HG03342 (cell line): ENCODE data around the gene POP4.

Source experiments
- ATAC-seq: cut with Tn5 transposase; IDR thresholded peaks from one replicate; pipeline ENCODE4 v1.9.1; 2021; ENCODE audit warnings: mild to moderate bottlenecking, moderate library complexity; ENCODE audit not compliant: unreplicated experiment

POP4 gene

DNA sequence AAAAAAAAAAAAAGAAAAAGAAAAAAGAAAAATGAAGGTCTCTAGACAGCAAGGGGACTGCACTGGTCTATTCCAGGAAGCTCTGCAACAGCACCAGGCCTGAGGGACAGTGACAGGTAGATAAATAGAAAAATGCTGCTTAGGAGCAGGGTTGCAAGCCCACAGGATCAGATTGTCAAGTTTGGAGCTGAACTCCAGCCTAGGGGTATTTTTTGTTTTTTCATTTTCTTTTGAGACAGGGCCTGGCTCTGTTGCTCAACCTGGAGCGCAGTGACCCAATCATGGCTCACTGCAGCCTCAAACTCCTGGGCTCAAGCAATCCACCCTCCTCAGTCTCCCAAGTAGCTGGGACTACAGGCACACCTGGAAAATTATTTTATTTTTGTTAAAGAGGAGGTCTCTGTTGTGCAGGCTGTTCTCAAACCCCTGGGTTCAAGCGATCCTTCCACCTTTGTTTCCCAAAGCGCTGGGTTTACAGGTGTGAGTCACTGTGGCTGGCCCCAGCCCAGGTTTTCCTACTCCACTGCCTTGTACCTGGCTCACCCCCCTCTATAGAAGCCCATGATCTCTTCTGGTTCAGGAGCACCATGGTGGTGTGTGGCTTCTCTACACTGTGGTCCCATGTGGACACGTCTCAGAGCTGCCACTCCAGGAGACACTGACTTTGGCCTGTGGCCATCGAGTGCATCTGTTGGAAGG lies 23.9 kb downstream of the POP4 start:
- no peak for ATAC-seq

DNA sequence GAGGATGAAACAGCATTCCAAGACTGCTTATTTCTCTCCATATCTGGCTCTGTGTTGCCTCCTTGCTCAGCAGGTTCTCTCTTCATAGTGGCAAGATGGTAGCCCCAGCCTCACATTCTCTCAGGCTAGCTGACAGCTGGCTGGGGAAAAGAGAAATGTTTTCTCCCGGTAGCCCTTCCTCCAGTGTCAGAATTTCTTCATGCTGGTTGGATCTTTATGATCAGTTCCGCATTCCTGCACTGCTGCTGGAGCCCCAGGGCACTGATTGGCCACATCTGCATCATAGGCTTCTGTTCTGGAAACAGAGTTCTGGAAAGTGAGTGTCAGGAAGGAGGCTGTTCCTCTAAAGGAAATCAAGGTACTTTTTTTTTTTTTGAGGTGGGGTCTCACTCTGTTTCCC lies 24.6 kb downstream of the POP4 start:
- no peak for ATAC-seq

DNA sequence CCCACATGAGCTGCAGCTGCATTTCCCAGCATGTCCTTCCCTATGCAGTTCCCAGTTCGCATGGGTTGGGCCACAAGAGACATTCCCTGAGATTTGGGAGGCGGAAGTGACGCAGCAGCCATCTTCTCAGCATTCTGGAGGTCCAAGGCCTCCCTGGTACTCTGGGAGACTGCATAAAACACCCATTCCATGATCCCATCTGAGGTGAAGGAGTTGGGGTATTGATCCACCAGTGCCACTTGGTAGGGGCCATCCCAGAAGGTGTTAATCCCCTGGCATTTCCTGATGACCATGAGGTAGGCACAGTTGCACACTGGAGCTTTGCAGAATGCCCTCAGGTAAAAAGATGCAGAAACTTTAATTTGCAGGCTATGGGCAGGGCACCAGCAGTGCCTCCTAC lies 25.4 kb downstream of the POP4 start:
- no peak for ATAC-seq

DNA sequence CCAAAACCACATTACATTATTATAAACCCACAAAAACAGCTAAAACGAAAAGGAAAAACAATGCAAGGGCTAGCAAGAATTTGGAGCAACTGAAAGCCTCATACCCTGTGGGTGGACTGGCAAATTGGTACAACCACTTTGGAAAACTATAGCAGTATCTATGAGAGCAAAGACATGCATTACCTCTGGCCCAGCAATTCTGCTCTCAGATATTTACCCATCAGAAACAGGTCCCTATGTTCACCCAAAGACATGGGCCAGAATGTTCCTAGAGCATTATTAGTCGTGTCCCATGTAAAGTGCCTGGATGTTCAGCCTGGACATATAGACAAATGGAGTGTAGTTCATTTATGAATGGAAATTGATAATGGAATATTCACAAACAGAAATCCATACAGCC lies 27.9 kb downstream of the POP4 start:
- no peak for ATAC-seq

DNA sequence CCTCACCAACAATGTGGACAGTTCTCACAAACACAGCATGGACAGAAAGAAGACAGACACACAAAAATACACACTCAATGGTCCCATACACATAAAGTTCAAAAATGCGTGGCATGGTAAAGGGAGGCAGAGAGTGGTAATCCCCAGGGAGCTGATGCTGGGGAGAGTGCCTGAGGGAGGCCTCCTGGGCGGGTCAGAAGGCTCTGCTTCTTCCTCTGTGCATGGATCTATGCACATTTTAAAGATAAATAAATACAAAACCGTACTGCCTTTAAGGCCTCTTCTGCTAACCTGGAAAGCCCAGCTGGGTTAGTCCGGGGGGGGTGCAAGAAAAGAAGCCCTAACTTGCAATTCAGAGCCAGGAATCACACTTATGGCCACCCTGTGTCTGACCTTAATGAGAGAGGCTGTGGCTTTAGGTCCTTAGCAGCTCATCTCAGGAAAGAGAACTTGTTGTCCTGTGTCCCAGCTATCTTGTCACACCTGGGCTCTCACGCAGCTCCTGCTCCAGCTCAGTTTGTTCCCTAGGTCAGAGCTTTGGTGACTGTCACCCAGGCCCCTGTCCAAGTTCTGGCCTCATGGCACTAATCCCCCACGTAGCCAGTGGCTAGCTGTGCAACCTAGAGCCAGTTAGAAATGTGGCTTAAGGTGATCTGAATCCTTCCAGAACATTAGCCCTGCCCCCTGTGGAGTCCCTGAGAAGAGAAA lies 28.5 kb downstream of the POP4 start:
- no peak for ATAC-seq

DNA sequence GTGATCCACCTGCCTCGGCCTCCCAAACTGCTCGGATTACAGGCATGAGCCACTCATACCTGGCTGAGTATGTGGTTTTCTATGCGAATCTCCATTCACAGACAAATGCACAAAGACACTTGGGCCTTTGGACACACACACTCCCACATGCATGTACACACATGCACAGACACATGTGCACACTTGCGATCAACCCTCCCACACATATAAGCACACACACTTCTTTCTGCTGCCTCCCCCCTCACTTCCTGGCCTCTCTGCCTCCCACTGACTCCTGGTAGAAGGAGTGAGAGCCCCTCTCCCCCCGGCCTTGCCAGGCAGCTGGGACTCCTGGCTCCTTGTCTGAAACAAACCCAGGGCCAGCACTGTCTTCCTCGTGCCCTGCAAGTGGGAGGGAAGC lies 29.9 kb downstream of the POP4 start:
- ATAC-seq, result no peak

DNA sequence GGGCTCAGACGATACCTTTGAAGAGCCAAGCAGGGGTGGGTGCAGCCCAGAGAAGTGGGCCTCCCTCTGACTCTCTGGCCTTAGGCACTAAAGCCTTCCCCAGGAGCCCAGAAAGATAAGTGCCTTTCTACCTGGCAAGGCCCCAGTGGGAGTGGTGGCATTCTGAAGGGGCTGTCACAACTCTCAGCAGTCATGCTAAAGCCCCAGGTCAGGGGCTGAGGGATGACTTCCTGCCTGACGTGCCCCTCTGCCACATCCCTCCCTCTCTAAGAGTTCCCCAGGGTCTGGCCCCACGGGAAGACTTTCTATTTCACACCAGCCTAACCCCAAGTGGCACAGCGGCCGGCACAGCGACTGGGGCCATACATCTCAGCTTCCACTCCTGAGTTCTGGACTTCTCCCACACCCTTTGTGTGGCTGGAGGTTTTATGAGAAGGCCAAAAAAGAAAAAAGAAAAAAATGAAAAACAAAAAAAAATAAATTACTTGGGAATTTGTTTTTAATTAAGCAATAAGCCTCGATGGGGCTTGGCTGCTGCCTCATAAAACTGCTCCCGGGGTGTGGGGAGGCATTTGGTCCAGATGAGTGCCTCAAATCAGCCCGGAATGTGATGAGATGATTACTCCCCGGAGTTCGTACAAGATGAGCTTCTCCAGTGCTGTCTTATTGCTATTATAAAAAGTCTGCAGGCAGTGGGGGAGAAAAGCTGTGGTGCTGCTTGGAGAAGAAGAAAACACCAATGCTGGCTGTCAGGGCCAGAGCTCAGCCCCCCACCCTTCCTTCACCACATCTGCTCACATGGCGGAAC lies 30.7 kb downstream of the POP4 start:
- ATAC-seq, result no peak

DNA sequence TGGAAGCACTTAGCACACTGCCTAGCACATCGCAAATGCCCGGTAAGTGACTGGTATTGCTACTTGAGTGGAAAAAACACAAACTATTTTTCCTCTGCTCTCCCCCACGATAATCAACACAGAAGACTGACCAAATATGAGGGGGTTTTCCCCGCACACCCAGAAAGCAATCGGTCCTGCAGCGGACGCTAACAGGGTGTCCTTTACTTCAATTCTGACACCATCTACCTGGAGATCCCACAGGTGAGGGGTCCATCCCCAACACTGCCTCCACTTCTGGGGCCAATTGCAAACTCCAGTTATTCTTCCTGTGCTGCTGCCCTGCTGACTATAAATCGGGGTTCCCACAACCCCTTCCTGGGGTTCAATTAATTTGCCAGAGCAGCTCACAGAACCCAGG lies 33.0 kb downstream of the POP4 start:
- ATAC-seq, result no peak

DNA sequence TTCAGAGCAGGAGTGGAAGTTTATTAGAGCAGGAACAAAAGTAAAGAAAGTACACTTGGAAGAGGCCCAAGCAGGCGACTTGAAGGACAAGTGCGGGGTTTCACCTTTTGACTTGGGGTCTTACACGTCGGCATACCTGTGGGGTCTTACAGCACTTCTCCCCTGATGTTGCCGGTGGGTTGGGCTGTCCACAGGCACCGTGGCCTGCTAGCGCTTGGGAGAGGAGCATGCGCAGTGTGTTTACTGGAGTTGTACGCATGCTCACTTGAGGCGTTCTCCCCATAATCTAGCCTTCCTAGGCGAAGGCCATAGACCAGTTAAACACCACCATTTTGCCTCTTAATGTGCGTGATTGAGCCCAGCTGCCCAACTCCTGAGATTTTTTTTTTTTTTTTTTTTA lies 34.1 kb downstream of the POP4 start:
- no peak for ATAC-seq

DNA sequence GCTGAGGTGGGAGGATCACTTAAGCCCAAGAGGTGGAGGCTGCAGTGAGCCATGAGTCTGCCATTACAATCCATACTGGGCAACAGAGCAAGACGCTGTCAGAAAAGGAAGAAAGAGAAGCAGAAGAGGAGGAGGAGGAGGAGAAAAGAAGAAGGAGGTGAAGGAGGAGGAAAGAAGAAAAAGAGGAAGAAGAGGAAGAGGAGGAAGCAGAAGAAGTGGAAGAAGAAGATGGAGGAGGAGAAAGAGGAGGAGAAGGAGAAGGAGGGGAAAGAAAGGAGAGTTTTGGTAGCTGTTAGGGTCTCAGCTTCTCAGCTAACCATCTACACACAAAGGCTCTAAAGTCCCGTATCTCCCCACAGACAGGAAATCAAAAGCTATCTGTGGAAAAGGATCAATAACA lies 35.5 kb downstream of the POP4 start:
- ATAC-seq, result no peak

DNA sequence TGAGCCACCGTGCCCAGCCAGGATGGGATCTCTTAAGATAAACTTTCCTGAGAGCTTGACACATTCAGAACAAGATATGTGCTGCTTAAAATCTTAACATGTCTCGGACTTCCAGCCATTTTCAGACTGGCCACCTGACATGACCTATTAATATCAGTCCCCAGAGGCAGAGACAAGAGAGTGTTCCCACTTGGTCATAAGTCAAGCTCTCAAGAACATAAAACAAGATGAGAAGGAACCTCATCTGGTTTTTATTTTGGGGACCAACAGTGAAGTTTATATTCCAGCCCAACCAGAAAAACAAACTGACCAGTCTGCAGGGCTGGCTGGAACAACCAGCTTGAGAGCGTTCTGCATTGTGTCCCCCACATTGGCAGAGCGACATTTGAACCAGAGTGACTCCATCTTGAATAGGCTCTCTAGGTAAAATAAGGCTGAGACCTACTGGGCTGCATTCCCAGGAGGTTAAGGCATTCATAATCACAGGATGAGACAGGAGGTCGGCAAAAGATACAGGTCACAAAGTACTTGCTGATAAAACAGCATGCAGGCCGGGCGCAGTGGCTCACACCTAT lies 37.4 kb downstream of the POP4 start:
- ATAC-seq, result no peak

DNA sequence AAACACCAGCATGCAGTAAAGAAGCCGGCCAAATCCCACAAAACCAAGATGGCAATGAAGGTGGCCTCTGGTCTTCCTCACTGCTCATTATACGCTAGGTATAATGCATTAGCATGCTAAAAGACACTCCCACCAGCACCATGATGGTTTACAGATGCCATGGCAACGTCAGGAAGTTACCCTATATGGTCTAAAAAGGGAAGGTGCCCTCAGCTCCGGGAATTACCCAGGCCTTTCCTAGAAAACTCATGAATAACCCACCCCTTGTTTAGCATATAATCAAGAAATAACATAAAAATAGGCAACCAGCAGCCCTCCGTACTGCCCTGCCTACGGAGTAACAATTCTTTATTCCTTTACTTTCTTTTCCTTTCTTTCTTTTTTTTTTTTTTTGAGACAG lies 38.1 kb downstream of the POP4 start:
- no peak for ATAC-seq

DNA sequence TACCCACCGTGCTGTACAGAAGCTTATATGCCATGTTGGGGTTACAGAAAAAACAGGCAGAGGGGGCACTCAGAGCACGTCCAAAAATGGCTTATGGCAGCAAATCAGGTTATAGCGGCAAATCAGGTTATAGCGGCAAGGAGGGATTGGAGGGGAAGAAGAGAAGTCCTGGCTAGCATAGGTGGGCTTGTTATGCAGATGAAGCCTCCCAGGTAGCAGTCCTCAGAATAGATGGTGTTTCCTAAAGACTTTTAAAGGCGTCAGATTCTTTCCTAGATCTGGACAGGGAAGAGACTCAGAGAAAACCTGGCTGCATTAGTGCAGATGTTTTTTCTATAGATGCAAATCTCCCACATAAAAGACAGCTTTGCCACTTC lies 39.4 kb downstream of the POP4 start:
- ATAC-seq, result no peak

DNA sequence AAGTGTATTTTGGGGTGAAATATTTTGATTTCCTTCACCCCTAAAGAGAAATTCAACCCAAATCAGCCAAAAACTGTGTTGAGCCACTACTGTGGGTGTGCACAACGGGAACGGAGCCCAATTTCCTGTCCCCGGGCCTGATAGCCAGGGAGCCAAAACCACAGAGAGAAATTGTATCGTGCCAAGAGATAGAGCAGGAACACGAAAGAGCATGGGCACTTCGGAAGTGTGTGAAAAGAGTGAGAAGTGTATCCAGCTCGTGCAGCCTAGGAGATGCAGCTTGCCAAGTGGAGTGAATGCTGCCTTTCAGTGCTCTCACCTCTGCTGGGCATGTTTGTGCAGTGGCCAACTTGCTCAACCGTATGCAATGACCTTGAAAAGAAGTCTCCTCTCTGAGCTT lies 39.8 kb downstream of the POP4 start:
- ATAC-seq, result no peak

DNA sequence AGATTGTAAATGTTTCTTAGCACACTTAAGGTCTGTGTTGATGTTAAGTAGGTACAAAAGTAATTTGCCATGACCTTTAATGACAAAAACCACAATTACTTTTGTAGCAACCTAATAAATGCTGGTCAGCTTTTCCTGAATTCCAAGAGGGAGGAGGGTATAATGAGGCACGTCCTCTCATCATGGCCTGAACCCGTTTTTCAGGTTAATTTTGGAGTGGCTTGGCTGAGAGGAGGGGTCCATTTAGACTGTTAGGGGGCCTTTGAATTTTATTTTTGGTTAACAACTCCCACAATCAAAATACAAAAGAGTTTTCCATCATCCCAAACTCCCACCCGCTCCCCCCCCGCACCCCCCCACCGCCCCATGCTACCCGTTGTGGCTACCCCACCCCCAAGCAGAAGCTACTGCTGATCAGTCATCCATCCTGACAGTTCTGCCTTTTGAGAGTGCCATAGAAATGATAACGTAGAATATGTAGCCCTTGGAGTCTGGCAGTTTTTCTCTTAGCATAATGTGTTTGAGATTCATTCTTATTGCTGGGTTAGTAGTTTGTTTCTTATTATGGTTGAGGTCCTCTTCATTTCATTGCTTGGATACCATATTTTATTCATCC lies 44.8 kb downstream of the POP4 start:
- ATAC-seq, result no peak

DNA sequence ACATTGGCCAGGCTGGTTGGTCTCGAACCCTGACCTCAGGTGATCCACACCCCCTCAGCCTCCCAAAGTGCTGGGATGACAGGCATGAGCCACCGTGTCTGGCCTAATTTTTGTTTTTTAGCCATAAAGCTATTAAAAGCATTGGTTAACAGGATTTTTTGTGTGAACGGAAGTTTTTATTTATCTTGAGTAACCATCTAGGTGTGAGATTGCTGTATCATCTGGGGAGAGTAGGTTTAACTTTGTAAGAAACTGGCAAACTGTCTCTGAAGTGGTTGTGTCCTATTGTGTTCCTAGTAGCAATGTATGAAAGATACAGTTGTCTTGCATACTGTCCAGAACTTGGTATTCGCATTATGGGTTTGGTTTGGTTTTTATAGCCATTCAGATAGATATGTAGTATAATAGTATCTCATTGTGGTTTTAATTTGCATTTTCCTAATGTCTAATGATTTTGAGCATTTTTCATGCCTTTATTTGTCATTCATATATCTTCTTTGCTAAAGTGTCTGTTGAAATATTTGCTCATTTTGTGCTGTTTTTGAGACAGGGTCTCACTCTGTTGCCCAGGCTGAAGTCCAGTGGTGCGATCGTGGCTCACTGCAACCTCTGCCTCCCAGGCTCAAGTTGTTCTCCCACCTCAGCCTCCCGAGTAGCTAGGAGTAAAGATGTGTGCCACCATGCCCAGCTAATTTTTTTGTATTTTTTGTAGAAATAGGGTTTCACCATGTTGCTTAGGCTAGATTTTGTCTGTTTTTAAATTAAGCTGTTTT lies 45.7 kb downstream of the POP4 start:
- no peak for ATAC-seq

DNA sequence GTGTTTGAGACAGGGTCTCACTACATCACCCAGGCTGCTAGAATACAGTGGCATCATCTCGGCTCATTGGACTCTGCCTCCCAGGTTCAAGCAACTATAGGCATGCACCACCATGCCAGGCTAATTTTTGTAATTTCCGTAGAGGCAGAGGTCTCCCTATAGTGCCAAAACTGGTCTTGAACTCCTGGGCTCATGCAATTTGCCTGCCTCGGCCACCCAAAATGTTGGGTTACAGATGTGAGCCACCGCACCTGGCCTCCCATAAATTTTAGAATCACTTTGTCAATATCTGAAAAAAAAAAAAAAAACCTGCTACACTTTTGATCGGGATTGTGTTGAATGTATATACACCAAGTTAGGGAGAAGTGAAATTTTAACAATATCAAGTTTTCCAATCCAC lies 47.3 kb downstream of the POP4 start:
- ATAC-seq, result no peak

DNA sequence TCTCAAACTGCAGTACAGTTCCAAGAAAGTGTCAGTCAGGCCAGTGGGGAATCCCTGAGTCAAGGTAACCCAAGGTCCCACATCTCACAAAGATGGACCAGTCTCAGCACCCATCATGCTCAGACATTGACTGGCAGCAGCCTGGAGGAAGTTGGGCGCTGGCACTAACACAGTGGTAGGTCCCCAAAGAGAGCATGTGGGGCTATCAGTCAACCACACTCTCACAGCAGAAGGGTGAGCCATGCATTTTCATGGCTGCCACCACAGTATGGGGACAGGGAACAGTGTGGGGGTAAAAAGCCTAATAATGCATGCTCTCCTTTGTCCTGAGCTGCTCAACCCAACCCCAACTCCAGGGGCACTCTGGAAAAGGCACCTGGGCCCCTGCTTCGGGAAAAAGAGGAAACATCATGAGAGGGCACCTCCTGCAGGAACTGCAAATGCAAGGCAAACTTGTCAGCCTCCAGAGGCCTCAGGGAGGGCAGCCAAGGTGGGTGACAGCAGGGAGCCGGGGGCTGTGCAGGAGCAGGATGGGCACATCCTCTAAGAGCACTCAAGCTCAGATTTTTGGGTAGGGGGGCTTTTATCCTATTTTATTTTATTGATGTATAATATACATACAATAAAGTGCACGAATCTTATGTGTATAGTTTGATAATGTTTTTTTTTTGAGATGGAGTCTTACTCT lies 49.7 kb downstream of the POP4 start:
- ATAC-seq, result no peak

DNA sequence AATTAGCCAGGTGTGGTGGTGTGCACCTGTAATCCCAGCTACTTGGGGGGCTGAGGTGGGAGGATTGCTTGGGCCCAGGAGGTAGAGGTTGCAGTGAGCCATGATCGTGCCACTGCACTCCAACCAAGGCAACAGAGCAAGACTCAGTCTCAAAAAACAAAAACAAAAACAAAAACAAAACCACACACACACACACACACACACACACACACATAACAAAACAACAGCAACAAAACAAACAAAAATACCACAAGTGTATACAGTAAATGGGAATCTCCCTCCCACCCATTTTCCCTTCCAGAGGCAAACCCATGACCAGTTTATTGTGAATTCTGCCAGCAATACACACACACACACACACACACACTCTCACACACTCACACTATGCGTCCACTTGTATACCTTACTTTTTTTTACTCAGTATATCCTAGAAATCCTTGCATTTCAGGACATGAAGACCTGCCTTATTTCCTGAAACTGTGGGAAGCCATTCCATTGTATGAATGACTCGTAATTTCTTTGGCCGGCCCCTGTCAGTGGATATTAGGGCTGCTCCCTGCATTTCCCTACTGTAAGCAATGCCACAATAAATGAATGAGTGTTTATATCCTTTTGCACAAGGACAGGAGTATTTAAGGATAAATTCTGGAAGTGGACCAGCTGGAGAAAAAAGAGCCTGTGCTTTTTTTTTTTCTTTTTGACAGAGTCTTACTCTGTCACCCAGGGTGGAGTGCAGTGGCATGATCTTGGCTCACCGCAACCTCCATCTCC lies 52.3 kb downstream of the POP4 start:
- ATAC-seq, result no peak
